ENCODE results near the gene SKIL.
"Not testable (repeated sequence)": the region's sequence is repeated elsewhere in the genome, so short reads cannot be mapped to it uniquely, and the experiment has no call there.

Gene SKIL, protein sequence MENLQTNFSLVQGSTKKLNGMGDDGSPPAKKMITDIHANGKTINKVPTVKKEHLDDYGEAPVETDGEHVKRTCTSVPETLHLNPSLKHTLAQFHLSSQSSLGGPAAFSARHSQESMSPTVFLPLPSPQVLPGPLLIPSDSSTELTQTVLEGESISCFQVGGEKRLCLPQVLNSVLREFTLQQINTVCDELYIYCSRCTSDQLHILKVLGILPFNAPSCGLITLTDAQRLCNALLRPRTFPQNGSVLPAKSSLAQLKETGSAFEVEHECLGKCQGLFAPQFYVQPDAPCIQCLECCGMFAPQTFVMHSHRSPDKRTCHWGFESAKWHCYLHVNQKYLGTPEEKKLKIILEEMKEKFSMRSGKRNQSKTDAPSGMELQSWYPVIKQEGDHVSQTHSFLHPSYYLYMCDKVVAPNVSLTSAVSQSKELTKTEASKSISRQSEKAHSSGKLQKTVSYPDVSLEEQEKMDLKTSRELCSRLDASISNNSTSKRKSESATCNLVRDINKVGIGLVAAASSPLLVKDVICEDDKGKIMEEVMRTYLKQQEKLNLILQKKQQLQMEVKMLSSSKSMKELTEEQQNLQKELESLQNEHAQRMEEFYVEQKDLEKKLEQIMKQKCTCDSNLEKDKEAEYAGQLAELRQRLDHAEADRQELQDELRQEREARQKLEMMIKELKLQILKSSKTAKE
- total RNA-seq, result 65.6 to 143 (median 85.7) reads per million in 4 donors

DNA sequence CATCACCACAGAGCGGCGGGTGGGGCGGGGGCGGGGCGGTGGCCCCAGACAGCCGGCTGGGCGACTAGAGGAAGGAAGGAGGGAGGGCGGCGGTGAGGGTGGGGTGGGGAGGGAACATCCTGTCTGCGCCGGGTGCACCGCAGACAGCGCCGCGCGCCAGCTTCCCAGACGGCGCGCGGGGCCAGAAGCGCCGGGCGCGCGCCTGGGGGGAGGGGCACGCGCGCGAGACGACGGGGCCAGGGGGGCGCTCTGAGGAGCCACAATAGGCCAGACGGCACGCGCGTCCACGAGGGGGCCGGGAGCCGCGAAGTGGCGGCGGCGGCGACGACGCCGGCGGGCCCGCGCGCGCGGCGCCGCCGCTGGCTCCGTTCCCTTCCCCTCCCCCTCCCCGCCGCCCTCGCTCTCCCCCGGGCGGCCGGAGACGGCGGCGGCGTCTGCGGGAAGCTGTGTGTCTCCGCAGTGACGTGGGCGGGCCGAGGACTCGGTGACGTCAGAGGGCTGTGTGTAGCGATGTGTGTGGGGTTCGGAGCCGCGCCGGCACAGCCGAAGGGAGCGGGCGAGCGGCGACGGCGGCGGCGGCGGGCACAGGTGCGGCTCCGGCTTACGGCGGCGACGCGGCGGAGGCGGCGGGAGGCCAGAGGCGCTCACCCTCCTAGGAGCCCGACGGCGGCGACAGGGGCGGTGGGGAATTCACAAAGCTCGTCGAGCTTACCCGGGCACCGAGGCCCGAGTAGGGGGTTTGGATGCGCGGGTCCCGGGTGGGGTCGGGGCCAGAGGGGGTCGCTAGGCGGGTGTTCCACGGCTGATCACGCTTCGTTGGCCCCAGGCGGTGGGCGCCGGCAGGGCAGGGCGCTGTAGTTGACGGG, at the start of gene SKIL:
Gene SKIL (plus strand): TSS at position 540 of the 866 bp plus-strand sequence. CDS start 2,617 bp downstream, outside the sequence.
- peak; percentile 94 to 97 (median 96) for DNase-seq

DNA sequence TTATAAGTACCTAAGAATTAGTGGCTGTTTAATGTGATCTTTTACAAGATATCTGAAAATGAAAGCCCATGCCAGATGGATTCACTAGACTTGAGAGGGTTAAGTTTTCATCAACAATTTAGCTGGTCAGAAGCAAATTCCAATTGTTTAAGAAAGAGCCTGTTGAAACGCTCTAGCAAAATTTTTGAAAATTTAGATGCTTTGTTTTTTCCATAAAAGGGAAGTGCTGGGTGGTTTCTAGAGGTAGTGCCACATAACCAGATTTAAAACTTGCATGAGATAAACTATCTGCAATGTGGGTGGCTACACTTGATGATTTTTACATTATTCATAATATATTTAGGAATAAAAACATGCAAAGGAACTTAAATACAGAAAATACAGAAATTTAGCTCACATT, 48.5 kb upstream of the SKIL start:
- DNase-seq, result no peak

DNA sequence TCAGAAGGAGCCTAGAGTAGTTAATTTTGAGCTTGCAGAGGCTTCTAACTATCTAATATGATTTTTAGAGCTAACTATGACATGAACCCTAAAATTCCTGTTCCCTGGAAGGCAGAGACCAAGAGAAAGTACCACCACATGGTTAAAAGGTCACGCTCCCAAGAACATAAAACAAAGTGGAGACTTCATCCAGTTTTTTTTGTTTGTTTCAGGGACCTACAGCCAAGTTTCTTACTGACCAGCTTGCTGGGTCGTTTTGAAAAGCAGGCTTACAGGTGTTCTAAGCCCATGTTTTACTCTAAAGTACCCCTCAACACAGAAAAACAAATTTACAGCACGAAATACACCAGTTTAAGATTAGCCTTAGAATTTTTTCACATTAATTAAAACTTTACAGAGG, 39.6 kb upstream of the SKIL start:
- DNase-seq, result no peak

DNA sequence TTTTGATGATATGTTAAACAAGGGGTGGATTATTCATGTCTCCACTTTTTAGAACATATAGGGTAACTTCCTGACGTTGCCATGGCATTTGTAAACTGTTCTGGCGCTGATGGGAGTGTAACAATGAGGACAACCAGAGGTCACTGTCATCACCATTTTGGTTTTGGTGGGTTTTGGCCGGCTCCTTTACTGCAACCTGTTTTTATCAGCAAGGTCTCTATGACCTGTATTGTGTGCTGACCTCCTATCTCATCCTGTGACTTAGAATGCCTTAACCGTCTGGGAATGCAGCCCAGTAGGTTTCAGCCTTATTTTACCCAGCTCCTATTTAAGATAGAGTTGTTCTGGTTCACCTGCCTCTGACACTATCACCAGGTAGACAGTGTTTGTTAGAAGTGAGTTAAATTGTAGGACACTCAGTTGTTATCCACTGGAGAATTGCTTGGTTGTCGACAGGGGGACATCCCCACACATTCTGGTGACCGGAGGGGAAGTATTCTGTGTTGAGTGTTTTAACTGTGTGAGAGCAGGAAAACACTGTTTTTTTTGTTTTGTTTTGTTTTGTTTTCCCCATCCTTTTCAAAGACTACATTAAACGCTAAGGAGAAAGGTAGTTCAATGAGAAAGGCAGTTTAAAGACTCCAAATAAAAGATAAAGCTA, 36.9 kb upstream of the SKIL start:
- DNase-seq, result no peak

DNA sequence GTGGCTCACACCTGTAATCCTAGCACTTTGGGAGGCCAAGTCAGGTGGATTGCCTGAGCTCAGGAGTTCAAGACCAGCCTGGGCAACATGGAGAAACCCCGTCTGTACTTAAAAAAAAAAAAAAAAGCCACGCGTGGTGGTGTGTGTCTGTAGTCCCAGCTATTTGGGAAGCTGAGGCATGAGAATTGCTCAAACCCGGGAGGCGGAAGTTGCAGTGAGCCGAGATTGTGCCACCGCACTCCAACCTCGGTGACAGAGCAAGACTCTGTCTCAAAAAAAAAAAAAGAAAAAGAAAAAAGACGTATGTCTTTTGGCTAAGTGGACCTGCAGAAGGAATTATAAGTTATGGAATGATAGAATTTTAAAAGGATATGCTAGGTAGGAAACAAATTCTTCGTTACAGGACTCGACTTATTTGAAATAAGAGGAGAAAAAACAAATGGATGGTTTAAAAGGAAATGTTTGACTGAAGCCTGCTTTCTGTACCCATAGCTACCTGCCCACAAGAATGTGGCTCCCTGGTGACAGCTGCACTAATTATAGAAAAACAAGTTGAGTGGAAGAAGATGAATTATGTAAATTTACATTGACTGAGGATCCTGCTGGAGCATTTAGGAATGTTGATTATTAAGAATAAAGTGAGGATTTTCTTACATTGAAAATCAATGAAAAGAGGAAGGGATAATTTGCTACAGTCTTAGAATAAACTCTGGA, 36.0 kb upstream of the SKIL start:
- DNase-seq, result no peak

DNA sequence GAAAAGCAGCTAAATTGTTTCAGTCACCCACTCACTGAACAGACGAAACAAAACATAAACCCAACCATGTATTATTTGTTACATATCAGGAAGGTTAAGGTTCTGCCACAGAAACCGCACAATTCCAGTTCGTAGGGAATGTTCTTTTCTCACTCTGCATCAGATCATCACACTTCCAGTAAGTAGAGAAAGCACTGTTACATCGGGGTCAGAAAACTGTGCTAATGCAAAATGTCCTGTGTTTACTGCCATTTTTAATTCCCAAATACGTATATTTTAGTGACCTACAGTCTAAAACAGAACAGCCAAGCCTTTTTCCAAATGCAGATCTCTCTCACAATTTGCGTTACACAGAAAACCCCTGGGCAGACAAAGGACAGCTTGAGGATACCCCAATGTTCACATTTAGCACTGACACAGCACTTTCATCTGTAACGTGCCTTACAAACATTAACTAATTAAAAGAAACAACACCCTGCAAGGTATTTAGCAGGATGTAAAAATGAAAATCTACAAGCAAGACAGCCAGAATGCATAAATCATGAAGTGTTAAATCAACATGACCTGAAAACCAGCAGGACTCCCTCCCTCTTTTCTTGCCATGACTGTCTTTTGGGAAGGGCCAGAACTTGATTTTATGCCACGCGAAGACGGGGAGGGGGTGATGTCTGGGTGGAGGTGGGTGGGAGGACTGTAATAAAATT, 34.8 kb upstream of the SKIL start:
- DNase-seq, result no peak

DNA sequence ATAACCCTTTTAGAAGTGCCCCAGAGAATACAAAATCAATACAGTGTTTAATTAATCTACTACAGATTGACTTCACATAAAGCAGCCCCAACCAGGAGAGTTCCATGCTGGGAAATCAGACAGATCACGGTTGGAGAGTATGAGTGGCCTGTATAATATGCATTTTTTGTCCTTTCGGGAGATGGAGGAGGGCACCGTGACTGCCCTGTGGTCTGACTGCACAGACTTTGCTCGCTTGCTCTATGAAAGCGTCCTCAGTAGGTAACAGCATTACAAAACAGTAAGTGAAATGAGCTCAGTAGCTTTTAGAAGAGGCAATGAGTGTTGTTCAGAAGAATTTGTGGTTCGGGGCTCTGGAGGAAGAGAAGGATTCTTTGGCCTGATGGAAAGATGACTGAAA, 34.2 kb upstream of the SKIL start:
- DNase-seq, result no peak

DNA sequence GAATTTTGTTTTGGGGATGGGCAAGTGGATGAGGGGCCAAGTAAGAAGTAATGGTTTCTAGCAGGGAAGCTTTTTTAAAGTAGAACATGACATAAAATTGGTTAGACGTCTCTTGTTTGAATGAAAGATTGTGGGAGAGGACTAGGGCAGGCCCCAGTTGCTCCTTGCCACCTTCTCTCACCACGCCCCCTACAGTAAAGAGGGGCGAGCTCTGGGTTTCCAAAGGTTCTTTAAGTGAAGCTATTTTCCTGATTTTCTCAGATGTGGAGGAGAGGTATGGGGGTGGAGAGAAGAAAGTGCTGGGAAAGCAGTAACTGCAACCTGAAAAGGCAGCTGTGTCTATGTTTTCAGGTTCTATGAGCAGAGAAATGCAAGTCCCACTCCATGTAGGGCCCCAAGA, 32.6 kb upstream of the SKIL start:
- no peak for DNase-seq

DNA sequence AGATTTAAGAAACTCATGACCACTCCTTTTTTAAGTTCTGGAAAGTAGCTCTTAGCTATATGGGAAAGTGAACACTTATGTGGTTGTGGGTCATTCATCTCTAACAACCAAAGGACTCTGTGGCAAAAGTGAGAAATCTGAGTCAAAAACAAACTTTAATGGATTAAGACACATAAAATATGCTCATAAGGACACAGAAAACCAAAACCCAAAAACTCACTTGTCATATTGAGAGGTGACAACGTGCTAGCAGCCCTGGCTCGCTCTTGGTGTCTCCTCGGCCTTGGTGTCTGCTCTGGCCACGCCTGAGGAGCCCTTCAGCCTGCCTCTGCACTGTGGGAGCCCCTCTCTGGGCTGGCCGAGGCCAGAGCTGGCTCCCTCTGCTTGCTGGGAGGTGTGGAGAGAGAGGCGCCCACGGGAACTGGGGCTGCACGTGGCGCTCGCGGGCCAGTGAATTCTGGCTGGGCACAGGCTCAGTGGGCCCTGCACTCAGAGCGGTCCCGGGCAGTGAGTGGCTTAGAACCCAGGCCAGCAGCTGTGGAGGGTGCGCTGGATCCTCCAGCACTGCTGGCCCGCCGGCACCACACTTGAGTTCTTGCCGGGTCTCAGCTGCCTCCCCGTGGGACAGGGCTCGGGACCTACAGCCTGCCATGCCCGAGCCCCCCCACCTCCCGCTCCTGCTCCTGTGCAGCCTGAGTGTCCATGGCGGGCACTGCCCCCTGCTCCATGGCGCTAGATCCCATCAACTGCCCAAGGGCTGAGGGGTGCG, 30.3 kb upstream of the SKIL start:
- no peak for DNase-seq

DNA sequence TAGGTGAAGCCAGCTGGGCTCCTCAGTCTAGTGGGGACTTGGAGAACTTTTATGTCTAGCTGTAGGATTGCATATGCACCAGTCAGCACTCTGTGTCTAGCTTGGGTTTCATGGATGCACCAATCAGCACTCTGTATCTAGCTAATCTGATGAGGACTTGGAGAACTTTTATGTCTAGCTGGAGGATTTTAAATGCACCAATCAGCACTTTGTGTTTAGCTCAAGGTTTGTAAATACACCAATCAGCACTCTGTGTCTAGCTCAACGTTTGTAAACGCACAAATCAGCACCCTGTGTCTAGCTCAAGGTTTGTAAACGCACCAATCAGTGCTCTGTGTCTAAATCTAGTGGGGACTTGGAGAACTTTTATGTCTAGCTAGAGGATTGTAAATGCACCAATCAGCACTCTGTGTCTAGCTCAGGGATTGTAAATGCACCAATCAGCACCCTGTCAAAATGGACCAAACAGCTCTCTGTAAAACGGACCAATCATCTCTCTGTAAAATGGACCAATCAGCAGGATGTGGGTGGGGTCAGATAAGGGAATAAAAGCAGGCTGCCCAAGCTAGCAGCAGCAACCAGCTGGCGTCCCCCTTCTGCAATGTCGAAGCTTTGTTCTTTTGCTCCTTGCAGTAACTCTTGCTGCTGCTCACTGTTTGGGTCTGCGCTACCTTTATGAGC, 29.5 kb upstream of the SKIL start:
- not testable (repeated sequence) for DNase-seq

DNA sequence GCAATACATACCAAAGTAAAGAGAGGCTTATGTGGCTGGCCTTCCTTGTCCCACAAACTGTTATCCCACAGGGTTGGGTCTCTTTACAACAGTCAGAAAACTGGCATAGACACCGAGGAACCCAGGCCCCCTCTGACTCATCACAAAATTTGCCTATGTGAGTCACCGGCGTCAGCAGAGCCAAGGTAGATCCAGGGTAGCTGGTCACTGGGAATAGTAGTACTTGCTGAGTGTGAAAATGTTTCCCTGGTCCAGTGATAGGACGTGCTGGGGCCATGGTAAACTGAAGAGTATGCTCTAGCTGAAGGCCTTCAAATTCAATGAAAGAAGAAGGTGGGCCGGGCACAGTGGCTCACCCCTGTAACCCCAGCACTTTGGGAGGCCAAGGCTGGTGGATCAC, 27.1 kb upstream of the SKIL start:
- DNase-seq, result no peak

DNA sequence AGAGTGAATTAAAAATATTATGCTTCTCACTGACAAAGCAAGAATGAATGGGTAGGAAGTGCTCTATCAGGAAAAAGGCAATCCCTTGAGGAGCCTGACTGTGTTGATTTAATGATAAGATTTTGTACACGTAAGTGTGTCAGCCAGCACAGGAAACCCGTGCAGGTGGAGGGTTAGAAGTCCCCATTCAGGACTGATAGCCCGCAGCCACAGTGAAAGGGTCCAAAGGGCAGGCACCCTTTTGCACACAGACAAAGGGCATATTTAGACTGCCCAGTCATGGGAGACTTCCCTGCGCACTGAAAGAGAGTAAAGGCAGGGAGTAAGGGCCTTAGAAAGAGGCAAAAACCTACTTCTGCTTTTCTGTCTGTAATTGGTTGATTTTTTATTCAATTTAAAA, 26.4 kb upstream of the SKIL start:
- no peak for DNase-seq

DNA sequence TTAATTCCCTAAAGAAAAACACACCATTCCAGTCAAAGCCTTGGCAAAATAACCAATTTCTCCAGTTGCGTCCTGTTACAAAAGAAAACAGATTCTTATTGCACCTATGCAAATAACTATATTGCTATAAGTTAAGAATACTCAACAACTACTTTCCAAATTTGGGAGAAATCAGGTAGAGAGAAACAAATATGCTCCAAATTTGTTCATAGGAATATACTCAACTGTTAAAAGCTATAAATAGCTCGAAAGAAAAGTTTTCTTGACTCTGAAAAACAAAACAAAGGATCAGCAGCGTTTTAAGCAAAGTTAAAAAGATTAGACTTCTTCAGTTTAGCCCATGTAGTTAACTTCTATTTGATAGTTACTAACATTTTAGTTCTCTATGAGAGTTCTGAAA, 20.1 kb upstream of the SKIL start:
- no peak for DNase-seq

DNA sequence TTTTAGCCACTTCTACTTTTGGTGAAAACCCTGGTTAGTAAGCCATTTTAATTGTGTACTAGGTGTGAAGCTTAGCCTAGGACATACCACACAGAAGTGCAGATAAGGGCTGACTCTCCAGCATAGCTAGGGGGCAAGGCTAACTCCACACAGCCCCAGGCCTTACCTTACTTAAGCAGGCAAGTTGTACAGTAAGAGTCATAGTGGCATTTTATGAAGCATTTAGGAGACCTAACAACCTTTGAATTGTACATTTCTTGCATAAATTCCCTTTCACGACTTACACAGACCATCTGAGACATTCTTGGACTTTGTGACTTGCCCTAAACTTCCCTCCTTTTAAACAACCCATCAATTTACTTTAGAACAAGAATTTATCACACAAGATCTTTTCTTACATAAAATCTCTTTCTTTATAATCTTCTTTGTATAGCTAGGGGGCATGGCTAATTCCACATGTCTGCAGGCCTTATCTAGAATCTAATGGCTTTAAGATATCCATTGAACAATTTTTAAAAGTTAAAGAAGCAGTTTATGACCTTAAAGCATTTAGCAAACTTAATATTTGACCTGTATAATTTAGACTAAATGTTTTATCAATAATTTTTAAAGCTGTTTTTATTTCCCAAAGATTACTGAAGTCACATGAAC, 18.7 kb upstream of the SKIL start:
- DNase-seq, result no peak

DNA sequence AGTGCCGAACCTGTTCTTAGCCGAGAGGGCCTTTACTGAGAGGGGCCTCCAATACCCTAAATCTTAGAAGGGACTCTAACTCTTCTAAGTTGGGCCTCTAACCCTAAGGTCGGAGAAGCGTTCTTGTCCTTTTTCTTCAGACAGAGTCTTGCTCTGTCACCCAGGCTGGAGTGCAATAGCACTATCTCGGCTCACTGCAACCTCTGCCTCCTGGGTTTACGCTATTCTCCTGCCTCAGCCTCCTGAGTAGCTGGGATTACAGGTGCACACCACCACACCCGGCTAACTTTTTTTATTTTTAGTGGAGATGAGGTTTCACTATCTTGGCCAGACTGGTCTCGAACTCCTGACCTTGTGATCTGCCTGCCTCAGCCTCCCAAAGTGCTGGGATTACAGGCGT, 15.2 kb upstream of the SKIL start:
- DNase-seq, result not testable (repeated sequence)

DNA sequence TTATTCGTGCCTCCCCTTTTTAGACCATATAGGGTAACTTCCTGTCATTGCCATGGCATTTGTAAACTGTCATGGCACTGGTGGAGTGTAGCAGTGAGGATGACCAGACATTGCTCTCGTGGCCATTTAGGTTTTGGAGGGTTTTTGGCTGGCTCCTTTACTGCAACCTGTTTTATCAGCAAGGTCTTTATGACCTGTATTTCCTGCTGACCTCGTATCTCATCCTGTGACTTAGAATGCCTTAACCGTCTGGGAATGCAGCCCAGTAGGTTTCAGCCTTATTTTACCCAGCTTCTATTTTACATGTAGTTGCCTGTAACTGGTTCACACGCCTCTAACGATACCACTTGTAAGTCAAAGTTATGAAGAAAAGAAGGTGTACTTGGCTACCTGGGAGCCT, 13.7 kb upstream of the SKIL start:
- not testable (repeated sequence) for DNase-seq

DNA sequence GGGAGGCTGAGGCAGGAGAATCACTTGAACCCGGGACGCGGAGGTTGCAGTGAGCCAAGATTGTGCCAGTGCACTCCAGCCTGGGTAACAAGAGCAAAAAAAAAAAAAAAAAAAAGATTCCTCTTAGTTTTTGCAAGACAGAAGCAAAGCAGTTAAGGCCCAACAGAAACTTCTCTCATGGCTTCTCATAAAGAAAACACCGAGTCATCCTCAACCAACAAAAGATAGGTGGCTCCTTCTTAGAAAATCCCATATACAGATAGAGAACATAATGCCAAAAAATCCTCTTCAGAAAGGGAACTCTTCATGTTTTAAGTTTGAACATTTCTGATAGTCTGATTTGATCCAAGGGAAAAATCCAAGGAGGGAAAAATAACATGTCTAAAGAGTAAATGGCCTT, 12.5 kb upstream of the SKIL start:
- DNase-seq, result no peak

DNA sequence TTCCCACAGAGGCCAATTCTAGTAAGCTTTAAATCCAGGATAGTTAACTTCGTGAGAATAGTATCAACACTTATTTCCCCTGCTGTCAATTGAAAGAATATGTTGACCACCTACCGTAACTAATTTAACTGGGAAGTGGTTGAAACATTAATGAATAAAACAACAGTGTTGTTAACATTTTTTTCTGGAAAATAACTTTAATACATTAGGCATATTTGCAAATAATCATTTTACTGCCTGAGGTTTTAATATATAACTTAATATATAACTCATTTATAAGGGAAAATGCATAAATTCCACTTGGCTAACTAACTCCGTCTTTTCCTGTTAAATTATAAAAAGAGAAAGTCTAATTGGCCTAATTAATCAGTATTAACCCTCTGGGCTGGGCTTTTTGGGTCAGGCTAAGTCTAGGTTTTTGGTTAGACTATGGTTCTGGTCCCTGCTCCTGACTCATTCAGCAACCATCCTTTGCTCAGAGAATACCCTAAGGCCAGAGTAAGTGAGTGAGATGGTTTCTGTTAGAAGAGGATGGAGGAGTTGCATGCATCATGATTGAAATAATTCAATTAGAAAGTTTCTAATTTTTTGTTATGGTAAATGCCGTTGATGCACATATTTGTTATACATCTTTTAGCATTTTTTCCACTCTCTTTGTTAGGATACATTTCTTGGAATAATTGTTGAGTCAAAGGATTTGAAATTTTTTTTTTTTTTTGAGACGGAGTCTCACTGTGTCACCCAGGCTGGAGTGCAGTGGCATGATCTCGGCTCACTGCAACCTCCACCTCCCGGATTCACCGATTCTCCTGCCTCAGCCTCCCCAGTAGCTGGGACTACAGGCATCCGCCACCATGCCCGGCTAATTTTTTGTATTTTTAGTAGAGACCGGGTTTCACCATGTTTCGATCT, 10.8 kb upstream of the SKIL start:
- DNase-seq, result no peak

Data from T-helper 1 cell (primary cell).